Chondrocyte (in vitro differentiated cells): Measurements from ENCODE around the gene APOB. TPM values are rescaled to one million over a fixed set of nuclear protein-coding genes. Genes with fewer than 3 reads are reported as not detected.

Source experiments
- DNase-seq: peaks from one replicate; pipeline ENCODE4 v3.0.0; 2021; ENCODE audit warnings: mixed read lengths, low spot score
- H3K27ac Mint-ChIP-seq: one replicate; pipeline ENCODE4 v1.8.0; 2021; ENCODE audit warnings: mild to moderate bottlenecking, moderate library complexity, mixed read lengths; ENCODE audit not compliant: unreplicated experiment
- H3K27me3 Mint-ChIP-seq: 2 replicates; pipeline ENCODE4 v1.8.0; 2021; ENCODE audit warnings: low read depth, mixed read lengths
- H3K36me3 Mint-ChIP-seq: 2 replicates; pipeline ENCODE4 v1.8.0; 2021; ENCODE audit warnings: low read depth, mixed read lengths
- H3K4me1 Mint-ChIP-seq: 2 replicates; pipeline ENCODE4 v1.8.0; 2021; ENCODE audit warnings: low read depth, mild to moderate bottlenecking, mixed read lengths
- H3K4me3 Mint-ChIP-seq: one replicate; pipeline ENCODE4 v1.8.0; 2021; ENCODE audit warnings: mild to moderate bottlenecking, moderate library complexity, mixed read lengths; ENCODE audit not compliant: unreplicated experiment
- H3K9me3 Mint-ChIP-seq: 2 replicates; pipeline ENCODE4 v1.8.0; 2021; ENCODE audit warnings: low read depth, mixed read lengths
- CTCF ChIP-seq: fragments of 200-600 bp; sonication (generic); IDR thresholded peaks from 2 replicates; pipeline ENCODE4 v1.5.0; 2021; ENCODE audit warnings: antibody characterized with exemption, mild to moderate bottlenecking, moderate library complexity
- total RNA-seq: library from RNA; stranded (reverse); gene quantifications from 3 replicates; pipeline ENCODE4 v1.2.1, GENCODE V29; 2021

Gene APOB
- total RNA-seq, 1 donor from 2014 or later = 0.32 TPM

DNA sequence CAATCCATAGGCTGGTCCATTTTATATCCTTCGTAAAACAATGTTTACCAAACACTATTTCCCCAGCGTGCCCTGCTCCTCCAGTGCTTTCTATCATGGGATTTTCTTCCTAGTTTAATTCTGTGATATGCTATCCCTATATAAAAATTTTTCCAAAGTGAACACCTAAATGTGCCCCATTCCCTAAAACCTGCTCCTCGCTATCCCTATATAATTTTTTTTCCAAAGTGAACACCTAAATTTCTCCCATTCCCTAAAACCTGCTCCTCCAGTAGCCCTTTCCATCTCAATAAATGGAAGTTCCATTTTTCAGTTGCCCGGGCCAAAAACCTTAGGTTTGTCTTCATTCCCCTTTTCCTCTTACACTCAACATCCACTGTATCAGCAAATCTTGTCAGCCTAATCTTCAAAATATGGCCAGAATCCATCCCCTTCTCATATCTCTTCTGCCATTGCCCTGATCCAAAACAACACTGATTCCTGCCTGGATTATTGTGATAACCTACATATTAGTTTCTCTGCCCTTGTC, 26.1 kb downstream of the APOB start:
- H3K4me3 Mint-ChIP-seq = no peak overlapping the region
- peaks cover 17% of the 10 kb centered on the region for H3K27me3 Mint-ChIP-seq
- no peaks in the 10 kb centered on the region for H3K9me3 Mint-ChIP-seq
- TF ChIP-seq CTCF = no peak
- peaks cover 5% of the 10 kb centered on the region for H3K4me1 Mint-ChIP-seq
- H3K36me3 Mint-ChIP-seq = peaks cover 2% of the 10 kb centered on the region
- DNase-seq = no peak
- no peak overlapping the region for H3K27ac Mint-ChIP-seq

GRCh38 chr2:21015281-21015645, 28.6 kb downstream of the APOB start:
- Mint-ChIP-seq H3K36me3 (peaks cover 6% of the 10 kb centered on the region), H3K4me1 (peaks cover 5% of the 10 kb centered on the region), H3K27me3 (peaks cover 28% of the 10 kb centered on the region), H3K4me3 (no peak overlapping the region), H3K27ac (no peak overlapping the region), H3K9me3 (no peaks in the 10 kb centered on the region)
- no peak for TF ChIP-seq CTCF
- DNase-seq = no peak

GRCh38 chr2:21014364-21015280, 29.3 kb downstream of the APOB start:
- no peak for DNase-seq
- no peak overlapping the region for H3K4me3 Mint-ChIP-seq
- H3K27ac Mint-ChIP-seq = no peak overlapping the region
- H3K27me3 Mint-ChIP-seq = peaks cover 32% of the 10 kb centered on the region
- TF ChIP-seq CTCF = no peak
- no peaks in the 10 kb centered on the region for H3K9me3 Mint-ChIP-seq
- H3K36me3 Mint-ChIP-seq = peaks cover 6% of the 10 kb centered on the region
- H3K4me1 Mint-ChIP-seq = peaks cover 5% of the 10 kb centered on the region

- peaks cover 6% of the 10 kb centered on the region for H3K36me3 Mint-ChIP-seq
- no peak overlapping the region for H3K4me3 Mint-ChIP-seq
- no peaks in the 10 kb centered on the region for H3K9me3 Mint-ChIP-seq
- H3K27ac Mint-ChIP-seq = no peak overlapping the region
- H3K27me3 Mint-ChIP-seq = peaks cover 36% of the 10 kb centered on the region
- peaks cover 5% of the 10 kb centered on the region for H3K4me1 Mint-ChIP-seq
- no peak for DNase-seq
- no peak for TF ChIP-seq CTCF
These were observed 30.6 kb downstream of the APOB start for GRCh38 chr2:21013043-21013816.

GRCh38 chr2:21012557-21012937, 31.3 kb downstream of the APOB start:
- DNase-seq = no peak
- no peaks in the 10 kb centered on the region for H3K9me3 Mint-ChIP-seq
- no peak overlapping the region for H3K27ac Mint-ChIP-seq
- H3K4me3 Mint-ChIP-seq = no peak overlapping the region
- peaks cover 36% of the 10 kb centered on the region for H3K27me3 Mint-ChIP-seq
- TF ChIP-seq CTCF = no peak
- H3K4me1 Mint-ChIP-seq = peaks cover 5% of the 10 kb centered on the region
- H3K36me3 Mint-ChIP-seq = peaks cover 6% of the 10 kb centered on the region
